SK-N-SH treated with all-trans-retinoic acid at 6 μM for 48 hours (cell line): ENCODE results near the gene MLKL.
"Not testable (repeated sequence)": the region's sequence is repeated elsewhere in the genome, so short reads cannot be mapped to it uniquely, and the experiment has no call there.

ENCODE experiments used
- ARNTL ChIP-seq: fragments of 450-650 bp; formaldehyde crosslinking; IDR thresholded peaks from 2 replicates; pipeline ENCODE4 v1.5.0; 2020; ENCODE audit warnings: low read depth, mild to moderate bottlenecking, moderate library complexity, borderline replicate concordance
- BACH2 ChIP-seq: fragments of 250-450 bp; sonication (Bioruptor Pico); IDR thresholded peaks from 2 replicates; pipeline ENCODE4 v1.9.0; 2021; ENCODE audit warnings: mild to moderate bottlenecking, borderline replicate concordance
- CSDC2 ChIP-seq: fragments of 250-450 bp; sonication (Bioruptor Pico); IDR thresholded peaks from 2 replicates; pipeline ENCODE4 v1.5.0; 2020; ENCODE audit warnings: mild to moderate bottlenecking, moderate library complexity
- GLIS3 ChIP-seq: fragments of 250-450 bp; sonication (Bioruptor Pico); IDR thresholded peaks from 2 replicates; pipeline ENCODE4 v1.5.0; 2020; ENCODE audit warnings: mild to moderate bottlenecking, moderate library complexity
- OSR1 ChIP-seq: fragments of 250-450 bp; sonication (Bioruptor Pico); IDR thresholded peaks from 2 replicates; pipeline ENCODE4 v1.8.0; 2022; ENCODE audit warnings: moderate library complexity, mild to moderate bottlenecking, inconsistent platforms
- TOX ChIP-seq: fragments of 250-450 bp; sonication (Bioruptor Pico); IDR thresholded peaks from 2 replicates; pipeline ENCODE4 v1.8.0; 2021; ENCODE audit warnings: mild to moderate bottlenecking, moderate library complexity, borderline replicate concordance
- ZC3H10 ChIP-seq: fragments of 250-450 bp; sonication (Bioruptor Pico); IDR thresholded peaks from 2 replicates; pipeline ENCODE4 v1.5.1; 2021; ENCODE audit warnings: mild to moderate bottlenecking, moderate library complexity
- ZFP3 ChIP-seq: fragments of 250-450 bp; sonication (Bioruptor Pico); IDR thresholded peaks from 2 replicates; pipeline ENCODE4 v1.5.0; 2020; ENCODE audit warnings: mild to moderate bottlenecking, moderate library complexity
- ZFP30 ChIP-seq: fragments of 450-650 bp; formaldehyde crosslinking; IDR thresholded peaks from 2 replicates; pipeline ENCODE4 v1.5.0; 2022; ENCODE audit warnings: mild to moderate bottlenecking, moderate library complexity
- ZNF565 ChIP-seq: fragments of 450-650 bp; formaldehyde crosslinking; conservative IDR thresholded peaks from 2 replicates; pipeline ENCODE4 v1.5.0; 2020; ENCODE audit warnings: low read depth, mild to moderate bottlenecking, moderate library complexity
- TF ChIP-seq, protein P1 (sequence below): fragments of 250-450 bp; sonication (Bioruptor Pico); IDR thresholded peaks from 2 replicates; pipeline ENCODE4 v1.5.1; 2020; ENCODE audit warnings: low read depth, mild to moderate bottlenecking, moderate library complexity

DNA sequence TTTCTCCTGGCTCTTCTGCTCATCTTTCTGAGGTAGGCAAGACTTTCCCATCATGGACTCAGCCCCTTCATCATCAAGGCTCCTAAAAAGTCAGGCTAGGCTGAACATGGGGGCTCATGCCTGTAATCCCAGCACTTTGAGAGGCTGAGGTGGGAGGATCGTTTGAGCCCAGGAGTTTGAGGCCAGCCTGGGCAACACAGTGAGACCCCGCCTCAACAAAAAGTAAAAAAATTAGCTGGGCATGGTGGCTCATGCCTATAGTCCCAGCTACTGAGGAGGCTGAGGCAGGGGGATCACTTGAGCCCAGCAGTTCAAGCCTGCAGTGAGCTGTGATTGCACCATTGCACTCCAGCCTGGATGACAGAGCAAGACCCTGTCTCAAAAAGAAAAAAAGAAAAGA, 21.5 kb upstream of the MLKL start:
- TF ChIP-seq, protein P1, sequence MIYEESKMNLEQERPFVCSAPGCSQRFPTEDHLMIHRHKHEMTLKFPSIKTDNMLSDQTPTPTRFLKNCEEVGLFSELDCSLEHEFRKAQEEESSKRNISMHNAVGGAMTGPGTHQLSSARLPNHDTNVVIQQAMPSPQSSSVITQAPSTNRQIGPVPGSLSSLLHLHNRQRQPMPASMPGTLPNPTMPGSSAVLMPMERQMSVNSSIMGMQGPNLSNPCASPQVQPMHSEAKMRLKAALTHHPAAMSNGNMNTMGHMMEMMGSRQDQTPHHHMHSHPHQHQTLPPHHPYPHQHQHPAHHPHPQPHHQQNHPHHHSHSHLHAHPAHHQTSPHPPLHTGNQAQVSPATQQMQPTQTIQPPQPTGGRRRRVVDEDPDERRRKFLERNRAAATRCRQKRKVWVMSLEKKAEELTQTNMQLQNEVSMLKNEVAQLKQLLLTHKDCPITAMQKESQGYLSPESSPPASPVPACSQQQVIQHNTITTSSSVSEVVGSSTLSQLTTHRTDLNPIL (CRISPR knock-in tag): not testable (repeated sequence)
- not testable (repeated sequence) for TF ChIP-seq BACH2 (CRISPR knock-in tag); ZNF565; ZFP30 (CRISPR knock-in tag); TOX (CRISPR knock-in tag); CSDC2 (CRISPR knock-in tag); OSR1 (CRISPR knock-in tag); ZFP3 (CRISPR knock-in tag); GLIS3; ZC3H10 (CRISPR knock-in tag); ARNTL
